Heart right ventricle (tissue), 16 donors: ENCODE results near the gene SKA1. TPM values are rescaled to one million over a fixed set of nuclear protein-coding genes. Genes with fewer than 3 reads are reported as not detected.

ENCODE experiments used
- ATAC-seq, 8 donors: fragments of 200-7000 bp; cut with Tn5 transposase; one replicate each; pipeline ENCODE4 v1.9.1; 2020; ENCODE audit warnings: mild to moderate bottlenecking in 8 of 8, moderate library complexity in 8 of 8, moderate number of reproducible peaks in 1 of 8
- DNase-seq, 2 donors: peaks; one replicate each; pipeline ENCODE4 v3.0.0-alpha.2; 2020
- H3K27ac ChIP-seq, 10 donors: fragments of 200-600 bp; sonication (generic) in 2 of 10; one replicate each; pipeline versions ENCODE4 v1.5.0 to v1.8.0; 2020 to 2022; ENCODE audit warnings: mild to moderate bottlenecking in 3 of 10
- H3K27me3 ChIP-seq, 7 donors: fragments of 200-600 bp; one replicate each; pipeline ENCODE4 v1.8.0; 2021 to 2022; ENCODE audit warnings: mild to moderate bottlenecking in 2 of 7
- H3K36me3 ChIP-seq, 9 donors: fragments of 200-600 bp; sonication (generic) in 1 of 9; one replicate each; pipeline versions ENCODE4 v1.5.0 to v1.8.0; 2020 to 2022; ENCODE audit warnings: mild to moderate bottlenecking in 2 of 9
- H3K4me1 ChIP-seq, 9 donors: fragments of 200-600 bp; sonication (generic) in 1 of 9; one replicate each; pipeline versions ENCODE4 v1.5.0 to v1.8.0; 2020 to 2022; ENCODE audit warnings: mild to moderate bottlenecking in 4 of 9
- H3K4me3 ChIP-seq, 10 donors: fragments of 200-600 bp; sonication (generic) in 2 of 10; one replicate each; pipeline versions ENCODE4 v1.5.0 to v1.8.0; 2020 to 2022; ENCODE audit warnings: mild to moderate bottlenecking in 7 of 10, moderate library complexity in 2 of 10
- H3K9me3 ChIP-seq, 11 donors: fragments of 200-600 bp in 10 of 11; sonication (generic) in 2 of 11; one replicate each; pipeline versions ENCODE4 v1.5.0 to v1.8.0; 2013 to 2022; ENCODE audit warnings: mild to moderate bottlenecking in 2 of 11, control low read depth in 1 of 11, moderate library complexity in 1 of 11
- WGBS, 2 donors: extraction: QIAGEN DNeasy Blood & Tissue Kit; methylation state at CpG; one replicate each; pipeline ENCODE4 v1.1.7; 2013; ENCODE audit warnings: inconsistent platforms in 1 of 2; 5-methylcytosine and 5-hydroxymethylcytosine counted together
- intact Hi-C, 10 donors: fragments of 100-400 bp; cut with DNase I; formaldehyde crosslinking; loops; one replicate each; pipeline versions ENCODE4 v1.11.1 to v1.14.2; 2022
- polyA plus RNA-seq, 2 donors: library from polyadenylated mRNA; stranded (reverse); fragments of 200-250 nt; gene quantifications; one replicate each; pipeline ENCODE4 v1.2.3, GENCODE V29; 2013
- total RNA-seq, 10 donors: library from RNA; stranded (reverse); fragmentation: NEBNext Ultra II Directional in 3 of 10; extraction: Animal tissue kit (Norgen Biotek cat#: 25700) in 3 of 10; gene quantifications; one replicate each; pipeline versions ENCODE4 v1.2.1 to v1.2.4, GENCODE V29; 2021 to 2023
- TF ChIP-seq, protein P1 (sequence below), 9 donors: fragments of 200-600 bp; sonication (generic) in 2 of 9; IDR thresholded peaks; one replicate each; pipeline versions ENCODE4 v1.5.0 to v1.8.0; 2021 to 2022; ENCODE audit warnings: antibody characterized with exemption in 9 of 9, mild to moderate bottlenecking in 5 of 9, moderate library complexity in 1 of 9
- donor health status: Arrhythmogenic right ventricular cardiomyopathy.
- donor health status: ischemic (EF 13 %, LVEDD 7.1; RV severe dilation, severe dysfunction).
- donor health status: healthy with polysubstance abuse.
- donor health status: DM: no; HTN: yes; CAD: no.
- donor health status: DM: no; HTN: no; CAD: no.
- donor health status: ischemic (EF 25% LVEDD 6.9; RV normal size, moderate dysfunction).
- donor health status: ischemic (EF 25% LVEDD 5.7; RV mildly dilated, moderate dysfunction).
- donor health status: healthy.
- donor health status: DM: yes; HTN: yes; CAD: no.
- donor health status: Ischemic cardiomyopathy.
- donor health status: ischemic (EF 35%, LVEDD 5.7; RV mildly dilated, moderate dysfunction).
- donor health status: nonischemic (EF 11% LVEDD 7.7; RV severe dilation, severe dysfunction).
- donor health status: DM: yes; HTN: yes; CAD: no.
- donor health status: PGD.
- donor health status: ischemic (EF 29% LVEDD 5.4; RV normal size, mild dysfunction).
- donor health status: nonischemic (EF 23%, LVEDD 6.1; RV moderate dilation, normal function).

Gene SKA1
- total and polyA plus RNA-seq, 12 donors: 0.12 to 1.9 (median 0.29) TPM

DNA sequence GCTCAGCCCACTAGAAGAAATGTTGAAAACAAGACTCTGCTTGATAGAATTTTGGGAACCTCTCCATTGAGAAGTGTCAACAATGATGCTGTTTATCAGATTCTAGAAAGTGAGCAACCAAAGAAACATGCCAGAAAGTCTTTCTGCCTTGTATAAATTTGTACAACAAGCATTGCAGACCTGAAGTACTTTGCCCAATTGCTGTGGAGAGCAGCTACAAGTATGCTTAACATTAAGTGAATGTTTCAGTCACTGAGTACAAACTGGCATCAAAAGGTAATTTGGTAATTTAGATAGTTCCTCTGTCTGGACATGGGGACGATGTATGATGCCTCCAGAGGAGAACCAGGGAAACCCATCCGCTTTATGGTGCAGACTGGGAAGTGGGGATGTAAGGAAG, 33.4 kb upstream of the SKA1 start:
- peaks cover 0 to 5% (median 0%) of the 10 kb centered on the region in 7 donors for H3K27me3 ChIP-seq
- H3K4me3 ChIP-seq: no peak overlapping the region
- ATAC-seq: no peak
- intact Hi-C loops: no loop called here
- H3K4me1 ChIP-seq: no peaks in the 10 kb centered on the region
- DNase-seq: no peak
- H3K36me3 ChIP-seq: no peaks in the 10 kb centered on the region
- H3K9me3 ChIP-seq: no peaks in the 10 kb centered on the region
- no peak overlapping the region for H3K27ac ChIP-seq
- TF ChIP-seq, protein P1, sequence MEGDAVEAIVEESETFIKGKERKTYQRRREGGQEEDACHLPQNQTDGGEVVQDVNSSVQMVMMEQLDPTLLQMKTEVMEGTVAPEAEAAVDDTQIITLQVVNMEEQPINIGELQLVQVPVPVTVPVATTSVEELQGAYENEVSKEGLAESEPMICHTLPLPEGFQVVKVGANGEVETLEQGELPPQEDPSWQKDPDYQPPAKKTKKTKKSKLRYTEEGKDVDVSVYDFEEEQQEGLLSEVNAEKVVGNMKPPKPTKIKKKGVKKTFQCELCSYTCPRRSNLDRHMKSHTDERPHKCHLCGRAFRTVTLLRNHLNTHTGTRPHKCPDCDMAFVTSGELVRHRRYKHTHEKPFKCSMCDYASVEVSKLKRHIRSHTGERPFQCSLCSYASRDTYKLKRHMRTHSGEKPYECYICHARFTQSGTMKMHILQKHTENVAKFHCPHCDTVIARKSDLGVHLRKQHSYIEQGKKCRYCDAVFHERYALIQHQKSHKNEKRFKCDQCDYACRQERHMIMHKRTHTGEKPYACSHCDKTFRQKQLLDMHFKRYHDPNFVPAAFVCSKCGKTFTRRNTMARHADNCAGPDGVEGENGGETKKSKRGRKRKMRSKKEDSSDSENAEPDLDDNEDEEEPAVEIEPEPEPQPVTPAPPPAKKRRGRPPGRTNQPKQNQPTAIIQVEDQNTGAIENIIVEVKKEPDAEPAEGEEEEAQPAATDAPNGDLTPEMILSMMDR (IDR thresholded peaks at IDR 0.05): no peak
- WGBS, 2 donors: 64 to 71% methylated on average over 2 of the region's 2 CpGs

GRCh38 chr18:50350699-50351098, 24.1 kb upstream of the SKA1 start:
- DNase-seq: no peak
- Histone ChIP-seq H3K9me3 (no peaks in the 10 kb centered on the region), H3K4me1 (peaks cover 0 to under 1% (median 0%) of the 10 kb centered on the region in 9 donors), H3K4me3 (no peak overlapping the region), H3K27me3 (peaks cover 0 to 21% (median 8%) of the 10 kb centered on the region in 7 donors), H3K36me3 (no peaks in the 10 kb centered on the region), H3K27ac (no peak overlapping the region)
- WGBS, 2 donors: 80 to 92% methylated on average over 2 of the region's 2 CpGs
- intact Hi-C loops: loop anchor here in 5 of 10 donors (10.0 kb wide), 3 partner anchors 126 to 346 kb away; no protein-coding TSS in a partner anchor
- TF ChIP-seq, protein P1 (IDR thresholded peaks at IDR 0.05): no peak
- ATAC-seq: no peak

DNA sequence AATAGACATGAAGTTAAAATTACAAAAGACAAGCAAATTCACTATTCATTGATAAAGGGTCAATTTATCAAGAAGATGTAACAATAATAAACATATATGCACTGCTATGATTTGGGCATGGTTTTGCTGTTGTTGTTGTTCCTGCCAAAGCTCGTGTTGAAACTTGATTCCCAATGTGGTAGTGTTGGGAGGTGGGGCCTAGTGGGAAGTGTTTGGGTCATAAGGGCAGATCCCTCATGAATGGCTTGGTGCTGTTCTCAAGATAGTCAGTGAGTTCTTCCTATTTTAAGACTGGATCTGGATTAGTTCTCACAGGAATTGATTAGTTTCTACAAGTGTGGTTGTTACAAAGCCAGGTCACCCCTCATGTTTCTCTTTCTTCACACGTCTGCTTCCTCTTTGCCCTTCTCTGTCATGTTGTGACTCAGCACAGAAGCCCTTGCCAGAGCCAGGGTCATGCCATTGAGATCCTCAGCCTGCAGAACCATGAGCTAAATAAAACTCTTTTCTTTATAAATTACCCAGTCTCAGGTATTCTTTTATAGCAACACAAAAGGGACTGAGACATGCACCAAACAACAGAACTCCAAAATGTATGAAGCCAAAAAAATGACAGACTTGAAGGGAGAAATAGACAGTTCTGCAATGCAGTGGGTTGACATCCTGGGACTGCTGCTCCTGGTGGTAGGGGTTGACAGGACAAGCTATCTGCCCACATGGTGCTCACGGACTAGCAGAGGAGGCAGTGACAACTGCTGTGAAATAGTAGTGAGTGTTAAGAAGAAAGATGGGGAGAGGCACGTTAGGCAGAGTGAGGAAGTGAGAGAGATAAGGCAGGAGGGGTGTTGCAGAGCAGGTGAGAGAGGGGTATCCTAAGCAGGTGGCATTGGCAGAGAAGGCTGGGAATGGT, 18.6 kb upstream of the SKA1 start:
- Histone ChIP-seq H3K27me3 (peaks cover 0 to 26% (median 8%) of the 10 kb centered on the region in 7 donors), H3K27ac (no peak overlapping the region), H3K36me3 (no peaks in the 10 kb centered on the region), H3K9me3 (no peaks in the 10 kb centered on the region), H3K4me3 (no peak overlapping the region), H3K4me1 (peaks cover 0 to 16% (median 0%) of the 10 kb centered on the region in 9 donors)
- 18 to 20% methylated on average over 4 of the region's 4 CpGs for WGBS, 2 donors
- TF ChIP-seq, protein P1 (IDR thresholded peaks at IDR 0.05): peak in 1 of 9 donors; percentile 18
- ATAC-seq (peak in 2 of 8 donors; percentile 62 to 63), DNase-seq (no peak)
- intact Hi-C loops: loop anchor here in 7 of 10 donors (5.0 to 10.0 kb wide), 4 partner anchors 131 to 351 kb away; no protein-coding TSS in a partner anchor

DNA sequence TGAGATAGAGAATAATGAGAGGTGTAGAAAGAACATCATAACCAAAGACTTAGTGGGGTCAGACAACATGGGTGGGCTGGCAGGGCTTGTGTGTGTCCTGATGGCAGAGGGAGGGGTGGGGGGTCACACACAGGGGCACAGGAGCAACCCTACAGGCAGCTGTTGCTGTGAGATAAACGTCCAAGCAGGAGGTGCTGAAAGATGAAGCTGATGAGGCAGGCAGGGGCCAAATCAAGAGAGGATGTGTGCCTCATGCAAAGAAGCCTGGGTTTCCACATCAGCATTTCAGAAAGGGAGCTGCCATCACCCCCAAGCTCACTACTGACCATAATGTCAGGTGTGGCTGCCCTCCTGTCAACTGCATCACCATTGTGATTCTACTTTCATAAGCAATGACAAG, 16.0 kb upstream of the SKA1 start:
- H3K4me3 ChIP-seq: no peak overlapping the region
- intact Hi-C loops: loop anchor here in 7 of 10 donors (5.0 to 10.0 kb wide), 4 partner anchors 134 to 354 kb away; no protein-coding TSS in a partner anchor
- DNase-seq (no peak), ATAC-seq (no peak)
- H3K36me3 ChIP-seq: no peaks in the 10 kb centered on the region
- WGBS, 2 donors: 0 to 3% methylated on average over 1 of the region's 1 CpG
- no peak overlapping the region for H3K27ac ChIP-seq
- peaks cover 0 to 11% (median 2%) of the 10 kb centered on the region in 7 donors for H3K27me3 ChIP-seq
- TF ChIP-seq, protein P1 (IDR thresholded peaks at IDR 0.05): no peak
- H3K4me1 ChIP-seq: peaks cover 0 to 16% (median 0%) of the 10 kb centered on the region in 9 donors
- H3K9me3 ChIP-seq: no peaks in the 10 kb centered on the region
